ENCODE results near the gene MED12L.
A peak's percentile ranks its signal among the peaks of the same experiment; 100 is the strongest.

Gene MED12L

DNA sequence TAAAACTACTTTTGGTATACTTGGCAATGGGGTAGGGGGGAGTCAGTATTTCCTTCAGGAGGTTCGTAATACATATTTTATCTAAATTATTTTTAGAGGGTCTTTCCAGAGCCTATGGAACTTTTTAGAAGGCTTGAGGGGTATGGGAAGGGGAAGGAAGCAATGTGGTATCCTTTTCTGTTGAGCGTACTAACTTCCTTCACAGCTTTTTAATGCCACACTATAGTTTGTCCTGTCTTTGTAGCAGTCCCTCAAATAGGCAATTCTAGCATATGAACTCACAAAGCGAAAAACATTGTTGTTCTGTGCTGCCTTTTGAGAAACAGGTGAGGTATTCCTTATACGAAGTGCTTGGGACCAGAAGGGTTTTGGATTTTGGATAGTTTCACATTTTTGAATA lies 266.2 kb downstream of the MED12L start:
- no peaks in the 10 kb centered on the region for H3K27me3 ChIP-seq (ENCODE audit: insufficient read depth, poor library complexity, severe bottlenecking)
- H3K27ac ChIP-seq (replicated peaks), result peak overlapping the region; percentile 77
- DNase-seq (ENCODE audit: low read depth in 1 of 2, low spot score in 1 of 2), result no peak
- TF ChIP-seq POLR2AphosphoS5 (IDR thresholded peaks at IDR 0.05; ENCODE audit: low read depth) (no peak), GABPA (IDR thresholded peaks at IDR 0.05; ENCODE audit: low read depth) (no peak; the same call in 1 of the 2 replicates), SPI1 (IDR thresholded peaks at IDR 0.05; ENCODE audit: borderline replicate concordance, low read depth) (no peak)
- TF ChIP-seq, protein P1, sequence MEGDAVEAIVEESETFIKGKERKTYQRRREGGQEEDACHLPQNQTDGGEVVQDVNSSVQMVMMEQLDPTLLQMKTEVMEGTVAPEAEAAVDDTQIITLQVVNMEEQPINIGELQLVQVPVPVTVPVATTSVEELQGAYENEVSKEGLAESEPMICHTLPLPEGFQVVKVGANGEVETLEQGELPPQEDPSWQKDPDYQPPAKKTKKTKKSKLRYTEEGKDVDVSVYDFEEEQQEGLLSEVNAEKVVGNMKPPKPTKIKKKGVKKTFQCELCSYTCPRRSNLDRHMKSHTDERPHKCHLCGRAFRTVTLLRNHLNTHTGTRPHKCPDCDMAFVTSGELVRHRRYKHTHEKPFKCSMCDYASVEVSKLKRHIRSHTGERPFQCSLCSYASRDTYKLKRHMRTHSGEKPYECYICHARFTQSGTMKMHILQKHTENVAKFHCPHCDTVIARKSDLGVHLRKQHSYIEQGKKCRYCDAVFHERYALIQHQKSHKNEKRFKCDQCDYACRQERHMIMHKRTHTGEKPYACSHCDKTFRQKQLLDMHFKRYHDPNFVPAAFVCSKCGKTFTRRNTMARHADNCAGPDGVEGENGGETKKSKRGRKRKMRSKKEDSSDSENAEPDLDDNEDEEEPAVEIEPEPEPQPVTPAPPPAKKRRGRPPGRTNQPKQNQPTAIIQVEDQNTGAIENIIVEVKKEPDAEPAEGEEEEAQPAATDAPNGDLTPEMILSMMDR (IDR thresholded peaks at IDR 0.05; ENCODE audit: insufficient read depth, low read length), result no peak
- H3K4me3 ChIP-seq (replicated peaks; ENCODE audit: insufficient read depth, low read length), result no peak overlapping the region

DNA sequence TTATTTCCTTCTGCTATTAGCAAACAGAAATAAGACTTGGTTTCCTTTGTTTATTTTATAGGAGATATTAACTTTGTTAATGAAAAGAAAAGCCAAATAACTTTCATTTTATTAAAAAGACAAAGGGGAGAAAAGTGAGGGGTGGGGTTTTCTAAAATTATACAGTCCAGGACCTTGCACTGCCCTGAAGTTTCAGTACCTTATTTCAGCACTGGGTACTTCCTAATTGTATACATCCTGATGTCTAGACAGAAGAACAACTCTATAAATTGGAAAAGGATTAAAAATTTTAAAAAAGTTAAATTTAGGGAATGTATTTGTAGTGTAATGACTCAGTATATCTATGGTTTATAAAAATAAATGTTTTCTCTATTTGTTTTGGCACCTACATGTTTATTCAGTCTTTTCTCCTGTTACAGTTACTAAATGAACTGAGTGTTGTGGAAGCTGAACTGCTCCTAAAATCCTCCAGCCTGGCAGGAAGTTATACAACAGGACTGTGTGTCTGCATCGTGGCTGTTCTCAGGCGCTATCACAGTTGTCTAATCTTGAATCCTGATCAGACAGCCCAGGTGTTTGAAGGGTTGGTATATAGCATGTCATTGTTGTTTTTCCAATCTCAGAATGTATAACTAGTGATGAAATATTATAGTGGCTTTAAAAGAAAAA lies 271.5 kb downstream of the MED12L start:
- Histone ChIP-seq H3K27me3 (ENCODE audit: insufficient read depth, poor library complexity, severe bottlenecking) (no peaks in the 10 kb centered on the region), H3K4me3 (replicated peaks; ENCODE audit: insufficient read depth, low read length) (no peak overlapping the region), H3K27ac (replicated peaks) (peak overlapping the region; percentile 7; the same call in 1 of the 2 replicates)
- DNase-seq (ENCODE audit: low read depth in 1 of 2, low spot score in 1 of 2), result peak in 1 of 2 experiments; percentile 14
- TF ChIP-seq, protein P1 (IDR thresholded peaks at IDR 0.05; ENCODE audit: insufficient read depth, low read length), result no peak
- TF ChIP-seq SPI1 (IDR thresholded peaks at IDR 0.05; ENCODE audit: borderline replicate concordance, low read depth) (no peak), GABPA (IDR thresholded peaks at IDR 0.05; ENCODE audit: low read depth) (no peak), POLR2AphosphoS5 (IDR thresholded peaks at IDR 0.05; ENCODE audit: low read depth) (no peak)
- TF ChIP-seq, protein P2, sequence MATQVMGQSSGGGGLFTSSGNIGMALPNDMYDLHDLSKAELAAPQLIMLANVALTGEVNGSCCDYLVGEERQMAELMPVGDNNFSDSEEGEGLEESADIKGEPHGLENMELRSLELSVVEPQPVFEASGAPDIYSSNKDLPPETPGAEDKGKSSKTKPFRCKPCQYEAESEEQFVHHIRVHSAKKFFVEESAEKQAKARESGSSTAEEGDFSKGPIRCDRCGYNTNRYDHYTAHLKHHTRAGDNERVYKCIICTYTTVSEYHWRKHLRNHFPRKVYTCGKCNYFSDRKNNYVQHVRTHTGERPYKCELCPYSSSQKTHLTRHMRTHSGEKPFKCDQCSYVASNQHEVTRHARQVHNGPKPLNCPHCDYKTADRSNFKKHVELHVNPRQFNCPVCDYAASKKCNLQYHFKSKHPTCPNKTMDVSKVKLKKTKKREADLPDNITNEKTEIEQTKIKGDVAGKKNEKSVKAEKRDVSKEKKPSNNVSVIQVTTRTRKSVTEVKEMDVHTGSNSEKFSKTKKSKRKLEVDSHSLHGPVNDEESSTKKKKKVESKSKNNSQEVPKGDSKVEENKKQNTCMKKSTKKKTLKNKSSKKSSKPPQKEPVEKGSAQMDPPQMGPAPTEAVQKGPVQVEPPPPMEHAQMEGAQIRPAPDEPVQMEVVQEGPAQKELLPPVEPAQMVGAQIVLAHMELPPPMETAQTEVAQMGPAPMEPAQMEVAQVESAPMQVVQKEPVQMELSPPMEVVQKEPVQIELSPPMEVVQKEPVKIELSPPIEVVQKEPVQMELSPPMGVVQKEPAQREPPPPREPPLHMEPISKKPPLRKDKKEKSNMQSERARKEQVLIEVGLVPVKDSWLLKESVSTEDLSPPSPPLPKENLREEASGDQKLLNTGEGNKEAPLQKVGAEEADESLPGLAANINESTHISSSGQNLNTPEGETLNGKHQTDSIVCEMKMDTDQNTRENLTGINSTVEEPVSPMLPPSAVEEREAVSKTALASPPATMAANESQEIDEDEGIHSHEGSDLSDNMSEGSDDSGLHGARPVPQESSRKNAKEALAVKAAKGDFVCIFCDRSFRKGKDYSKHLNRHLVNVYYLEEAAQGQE (IDR thresholded peaks at IDR 0.05; ENCODE audit: insufficient replicate concordance, low read depth), result no peak

DNA sequence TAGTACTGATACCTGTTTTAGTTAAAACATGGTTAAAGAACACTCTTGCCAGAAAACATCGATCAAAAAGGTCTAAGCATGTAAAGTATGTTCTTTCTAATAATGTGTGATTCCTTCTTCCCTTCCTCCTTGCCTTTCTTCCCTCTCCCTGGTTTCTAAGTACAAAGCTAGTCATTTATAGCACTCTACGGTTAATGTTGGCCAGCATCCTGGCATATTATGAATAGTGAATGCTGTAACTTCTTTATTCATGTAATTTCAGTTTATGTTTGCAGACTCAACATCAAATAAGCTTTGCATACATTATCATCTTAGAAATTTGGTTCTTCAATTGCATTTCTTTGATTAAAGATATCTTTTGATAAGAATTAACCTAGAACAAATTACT lies 272.0 kb downstream of the MED12L start:
- peak overlapping the region; percentile 7; the same call in 1 of the 2 replicates for H3K27ac ChIP-seq (replicated peaks)
- DNase-seq (ENCODE audit: low read depth in 1 of 2, low spot score in 1 of 2), result no peak

More for the DNA sequence above, 272.0 kb downstream of the MED12L start:
- Histone ChIP-seq H3K4me3 (replicated peaks; ENCODE audit: insufficient read depth, low read length) (no peak overlapping the region), H3K27me3 (ENCODE audit: insufficient read depth, poor library complexity, severe bottlenecking) (no peaks in the 10 kb centered on the region)
- TF ChIP-seq SPI1 (IDR thresholded peaks at IDR 0.05; ENCODE audit: borderline replicate concordance, low read depth) (no peak), POLR2AphosphoS5 (IDR thresholded peaks at IDR 0.05; ENCODE audit: low read depth) (no peak), GABPA (IDR thresholded peaks at IDR 0.05; ENCODE audit: low read depth) (no peak)
- TF ChIP-seq, protein P2 (IDR thresholded peaks at IDR 0.05; ENCODE audit: insufficient replicate concordance, low read depth), result no peak
- TF ChIP-seq, protein P1 (IDR thresholded peaks at IDR 0.05; ENCODE audit: insufficient read depth, low read length), result no peak
